ENCODE results near the gene TUBB1.

TUBB1 gene

GRCh38 chr20:58995461-58996225 lies 23.6 kb upstream of the TUBB1 start:
- peaks cover 63 to 100% (median 93%) of the 10 kb centered on the region in 3 donors for H3K36me3 ChIP-seq
- no peak overlapping the region for H3K4me3 ChIP-seq
- TF ChIP-seq, protein P1, sequence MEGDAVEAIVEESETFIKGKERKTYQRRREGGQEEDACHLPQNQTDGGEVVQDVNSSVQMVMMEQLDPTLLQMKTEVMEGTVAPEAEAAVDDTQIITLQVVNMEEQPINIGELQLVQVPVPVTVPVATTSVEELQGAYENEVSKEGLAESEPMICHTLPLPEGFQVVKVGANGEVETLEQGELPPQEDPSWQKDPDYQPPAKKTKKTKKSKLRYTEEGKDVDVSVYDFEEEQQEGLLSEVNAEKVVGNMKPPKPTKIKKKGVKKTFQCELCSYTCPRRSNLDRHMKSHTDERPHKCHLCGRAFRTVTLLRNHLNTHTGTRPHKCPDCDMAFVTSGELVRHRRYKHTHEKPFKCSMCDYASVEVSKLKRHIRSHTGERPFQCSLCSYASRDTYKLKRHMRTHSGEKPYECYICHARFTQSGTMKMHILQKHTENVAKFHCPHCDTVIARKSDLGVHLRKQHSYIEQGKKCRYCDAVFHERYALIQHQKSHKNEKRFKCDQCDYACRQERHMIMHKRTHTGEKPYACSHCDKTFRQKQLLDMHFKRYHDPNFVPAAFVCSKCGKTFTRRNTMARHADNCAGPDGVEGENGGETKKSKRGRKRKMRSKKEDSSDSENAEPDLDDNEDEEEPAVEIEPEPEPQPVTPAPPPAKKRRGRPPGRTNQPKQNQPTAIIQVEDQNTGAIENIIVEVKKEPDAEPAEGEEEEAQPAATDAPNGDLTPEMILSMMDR (IDR thresholded peaks at IDR 0.05): no peak
- H3K27me3 ChIP-seq: no peaks in the 10 kb centered on the region
- no peaks in the 10 kb centered on the region for H3K4me1 ChIP-seq
- no peak for DNase-seq
- no peak overlapping the region for H3K27ac ChIP-seq
- no peaks in the 10 kb centered on the region for H3K9me3 ChIP-seq
- intact Hi-C loops (cut with DNase I; ENCODE audit: low total_unique reads): no loop called here

- Histone ChIP-seq H3K4me1 (no peaks in the 10 kb centered on the region), H3K27ac (no peak overlapping the region), H3K9me3 (no peaks in the 10 kb centered on the region), H3K27me3 (no peaks in the 10 kb centered on the region), H3K36me3 (peaks cover 63 to 100% (median 93%) of the 10 kb centered on the region in 3 donors), H3K4me3 (no peak overlapping the region)
- TF ChIP-seq, protein P1 (IDR thresholded peaks at IDR 0.05): no peak
- intact Hi-C loops (cut with DNase I; ENCODE audit: low total_unique reads): no loop called here
- no peak for DNase-seq
Measured at GRCh38 chr20:58996226-58996611, 23.0 kb upstream of the TUBB1 start.

DNA sequence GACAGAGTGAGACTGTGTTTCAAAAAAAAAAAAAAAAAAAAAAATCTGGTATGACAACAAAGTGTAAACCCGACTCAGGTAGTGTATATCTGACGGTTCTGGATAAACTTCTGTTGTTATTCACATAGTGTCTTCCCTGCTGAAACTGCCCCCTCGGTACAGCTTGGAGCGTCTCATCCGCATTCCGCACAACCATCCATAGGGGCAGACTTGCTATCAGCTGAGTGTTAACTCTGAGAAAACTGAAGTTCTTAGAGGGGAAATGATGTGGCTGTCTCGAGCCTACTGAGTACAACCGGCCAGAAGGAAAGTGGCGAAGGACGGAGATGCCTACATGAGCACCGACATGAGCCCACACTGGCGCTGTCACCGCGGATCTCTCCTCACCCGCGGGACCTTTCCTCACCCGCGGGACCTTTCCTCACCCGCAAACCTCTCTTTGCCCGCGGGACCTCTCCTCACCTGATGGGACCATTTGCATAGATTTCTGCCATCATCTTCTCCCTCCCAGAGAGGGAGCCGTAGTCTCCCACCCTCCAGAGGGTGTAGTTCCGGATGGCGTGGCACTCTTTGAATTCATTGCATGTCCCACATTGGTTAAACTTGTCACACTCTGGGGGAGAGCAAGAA lies 22.0 kb upstream of the TUBB1 start:
- Histone ChIP-seq H3K27ac (no peak overlapping the region), H3K4me3 (no peak overlapping the region), H3K36me3 (peaks cover 56 to 100% (median 92%) of the 10 kb centered on the region in 3 donors), H3K27me3 (no peaks in the 10 kb centered on the region), H3K9me3 (no peaks in the 10 kb centered on the region), H3K4me1 (no peaks in the 10 kb centered on the region)
- intact Hi-C loops (cut with DNase I; ENCODE audit: low total_unique reads): no loop called here
- no peak for DNase-seq
- TF ChIP-seq, protein P1 (IDR thresholded peaks at IDR 0.05): no peak

GRCh38 chr20:58998656-58999055 lies 20.6 kb upstream of the TUBB1 start:
- TF ChIP-seq, protein P1 (IDR thresholded peaks at IDR 0.05): no peak
- no peak overlapping the region for H3K4me3 ChIP-seq
- intact Hi-C loops (cut with DNase I; ENCODE audit: low total_unique reads): no loop called here
- no peak for DNase-seq
- H3K9me3 ChIP-seq: no peaks in the 10 kb centered on the region
- H3K27ac ChIP-seq: no peak overlapping the region
- H3K27me3 ChIP-seq: no peaks in the 10 kb centered on the region
- H3K36me3 ChIP-seq: peaks cover 46 to 92% (median 79%) of the 10 kb centered on the region in 3 donors
- peaks cover 0 to 9% (median 5%) of the 10 kb centered on the region in 4 donors for H3K4me1 ChIP-seq

DNA sequence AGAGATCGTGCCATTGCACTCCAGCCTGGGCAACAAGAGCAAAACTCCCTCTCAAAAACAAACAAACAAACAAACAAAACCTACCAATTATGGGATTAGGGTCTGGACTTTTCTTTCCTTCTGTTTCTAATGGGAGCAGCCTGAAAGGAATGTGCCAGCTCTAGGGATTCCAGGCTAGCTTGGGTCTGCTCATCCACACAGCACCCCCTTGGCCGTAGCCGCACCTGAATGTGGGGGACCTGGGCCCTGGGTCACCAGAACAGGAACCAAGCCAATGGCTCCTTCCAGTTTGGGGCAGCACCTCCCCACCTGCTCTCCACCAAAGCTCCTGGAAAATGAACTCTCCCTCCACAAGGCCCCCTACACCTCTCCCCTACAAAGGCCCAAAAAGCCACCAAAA lies 18.9 kb upstream of the TUBB1 start:
- TF ChIP-seq, protein P1 (IDR thresholded peaks at IDR 0.05): no peak
- Histone ChIP-seq H3K36me3 (peaks cover 33 to 75% (median 62%) of the 10 kb centered on the region in 3 donors), H3K27me3 (no peaks in the 10 kb centered on the region), H3K9me3 (no peaks in the 10 kb centered on the region), H3K27ac (no peak overlapping the region), H3K4me1 (peaks cover 0 to 26% (median 19%) of the 10 kb centered on the region in 4 donors), H3K4me3 (no peak overlapping the region)
- no peak for DNase-seq
- intact Hi-C loops (cut with DNase I; ENCODE audit: low total_unique reads): no loop called here

Measured in tibial artery (tissue), 4 donors.